GM23338 (cell line): ENCODE data around the gene NELFA. TPM values are rescaled to one million over a fixed set of nuclear protein-coding genes. Genes with fewer than 3 reads are reported as not detected.

Experiments used
- ATAC-seq: fragments of 200-7000 bp; cut with Tn5 transposase; 3 replicates; pipeline ENCODE4 v1.9.1; 2020
- DNase-seq: peaks from one replicate; pipeline ENCODE4 v3.0.0-alpha.2; 2015; ENCODE audit warnings: low spot score
- H2AFZ ChIP-seq: fragments of 200-600 bp; sonication (generic); 2 replicates; pipeline ENCODE4 v1.8.0; 2016; ENCODE audit warnings: antibody characterized with exemption, mild to moderate bottlenecking, moderate library complexity
- H3F3A ChIP-seq: fragments of 200-600 bp; sonication (generic); replicated peaks from 2 replicates; pipeline ENCODE4 v1.8.0; 2017; ENCODE audit warnings: antibody characterized with exemption, mixed run types, low read depth
- H3K27ac ChIP-seq: fragments of 200-600 bp; sonication (generic); 2 replicates; pipeline ENCODE4 v1.6.1; 2016; ENCODE audit warnings: low read depth
- H3K27me3 ChIP-seq: fragments of 200-600 bp; sonication (generic); 2 replicates; pipeline ENCODE4 v1.8.0; 2016; ENCODE audit warnings: mild to moderate bottlenecking, mixed run types, moderate library complexity; ENCODE audit not compliant: insufficient read depth
- H3K36me3 ChIP-seq: fragments of 200-600 bp; sonication (generic); 2 replicates; pipeline ENCODE4 v1.8.0; 2016; ENCODE audit warnings: mild to moderate bottlenecking; ENCODE audit not compliant: insufficient read depth
- H3K4me1 ChIP-seq: fragments of 200-600 bp; sonication (generic); 2 replicates; pipeline ENCODE4 v1.8.0; 2016; ENCODE audit warnings: mild to moderate bottlenecking, moderate library complexity; ENCODE audit not compliant: insufficient read depth
- H3K4me2 ChIP-seq: fragments of 200-600 bp; sonication (generic); 2 replicates; pipeline ENCODE4 v1.7.1; 2017; ENCODE audit warnings: mixed run types
- H3K4me3 ChIP-seq: fragments of 200-600 bp; sonication (generic); 2 replicates; pipeline ENCODE4 v1.6.1; 2016; ENCODE audit warnings: mixed run types
- H3K79me2 ChIP-seq: fragments of 200-600 bp; sonication (generic); replicated peaks from 2 replicates; pipeline ENCODE4 v1.8.0; 2017; ENCODE audit warnings: mild to moderate bottlenecking; ENCODE audit not compliant: insufficient read depth
- H3K9me2 ChIP-seq: fragments of 200-600 bp; sonication (generic); 2 replicates; pipeline ENCODE4 v1.8.0; 2017; ENCODE audit not compliant: insufficient read depth
- H4K20me1 ChIP-seq: fragments of 200-600 bp; sonication (generic); replicated peaks from 2 replicates; pipeline ENCODE4 v1.8.0; 2017; ENCODE audit warnings: mild to moderate bottlenecking; ENCODE audit not compliant: insufficient read depth
- H3K27ac Mint-ChIP-seq: 2 replicates; pipeline ENCODE4 v1.8.0; 2020; ENCODE audit warnings: inconsistent platforms, mild to moderate bottlenecking, moderate library complexity, mixed read lengths
- H3K27me3 Mint-ChIP-seq: 3 replicates; pipeline ENCODE4 v1.8.0; 2022; ENCODE audit warnings: low read depth, mild to moderate bottlenecking, moderate library complexity, mixed read lengths, inconsistent platforms; ENCODE audit not compliant: insufficient read depth, poor library complexity
- H3K36me3 Mint-ChIP-seq: 3 replicates; pipeline ENCODE4 v1.8.0; 2021; ENCODE audit warnings: low read depth, mild to moderate bottlenecking, inconsistent platforms, moderate library complexity, mixed read lengths
- H3K4me1 Mint-ChIP-seq: 3 replicates; pipeline ENCODE4 v1.8.0; 2020; ENCODE audit warnings: mild to moderate bottlenecking, inconsistent platforms, mixed read lengths
- H3K4me3 Mint-ChIP-seq: 3 replicates; pipeline ENCODE4 v1.8.0; 2021; ENCODE audit warnings: moderate library complexity, mild to moderate bottlenecking, inconsistent platforms, mixed read lengths
- H3K9me3 Mint-ChIP-seq: 3 replicates; pipeline ENCODE4 v1.8.0; 2020; ENCODE audit warnings: moderate library complexity, mild to moderate bottlenecking, inconsistent platforms, mixed read lengths
- EZH2phosphoT487 ChIP-seq: fragments of 200-600 bp; sonication (generic); IDR thresholded peaks from one replicate; pipeline ENCODE4 v1.8.1; 2018; ENCODE audit warnings: antibody characterized with exemption; ENCODE audit not compliant: unreplicated experiment
- JUNB ChIP-seq: IDR thresholded peaks from one replicate; pipeline ENCODE4 v1.6.1; 2016; ENCODE audit warnings: antibody characterized with exemption; ENCODE audit not compliant: unreplicated experiment
- NANOG ChIP-seq: IDR thresholded peaks from 2 replicates; pipeline ENCODE4 v1.6.1; 2016; ENCODE audit warnings: antibody characterized with exemption, borderline replicate concordance
- STAT1 ChIP-seq: IDR thresholded peaks from one replicate; pipeline ENCODE4 v1.6.1; 2016; ENCODE audit warnings: antibody characterized with exemption; ENCODE audit not compliant: unreplicated experiment
- ZNF114 ChIP-seq: fragments of 250-450 bp; sonication (Bioruptor Pico); IDR thresholded peaks from 2 replicates; pipeline ENCODE4 v1.5.0; 2020; ENCODE audit warnings: mild to moderate bottlenecking, moderate library complexity
- ZNF331 ChIP-seq: fragments of 250-450 bp; sonication (Bioruptor Pico); IDR thresholded peaks from 2 replicates; pipeline ENCODE4 v1.5.0; 2020; ENCODE audit warnings: low read depth, mild to moderate bottlenecking, moderate library complexity
- ZNF462 ChIP-seq: fragments of 250-450 bp; sonication (Bioruptor Pico); IDR thresholded peaks from 2 replicates; pipeline ENCODE4 v1.5.0; 2020; ENCODE audit warnings: mild to moderate bottlenecking, moderate library complexity
- polyA plus RNA-seq: library from polyadenylated mRNA; unstranded; fragments of >200 nt; fragmentation: Nextera tagmentation; extraction: Ambion mirVana; gene quantifications from 2 replicates; pipeline ENCODE4 v1.2.1, GENCODE V29; 2016
- total RNA-seq: library from RNA; depleted of rRNA; stranded (reverse); fragments of >200 nt; shearing (Covaris generic); gene quantifications from 2 replicates; pipeline ENCODE4 v1.2.3, GENCODE V29; 2014

Gene NELFA
- total and polyA plus RNA-seq, 2 experiments from 2014 or later = 62.8 to 63.3 TPM

DNA sequence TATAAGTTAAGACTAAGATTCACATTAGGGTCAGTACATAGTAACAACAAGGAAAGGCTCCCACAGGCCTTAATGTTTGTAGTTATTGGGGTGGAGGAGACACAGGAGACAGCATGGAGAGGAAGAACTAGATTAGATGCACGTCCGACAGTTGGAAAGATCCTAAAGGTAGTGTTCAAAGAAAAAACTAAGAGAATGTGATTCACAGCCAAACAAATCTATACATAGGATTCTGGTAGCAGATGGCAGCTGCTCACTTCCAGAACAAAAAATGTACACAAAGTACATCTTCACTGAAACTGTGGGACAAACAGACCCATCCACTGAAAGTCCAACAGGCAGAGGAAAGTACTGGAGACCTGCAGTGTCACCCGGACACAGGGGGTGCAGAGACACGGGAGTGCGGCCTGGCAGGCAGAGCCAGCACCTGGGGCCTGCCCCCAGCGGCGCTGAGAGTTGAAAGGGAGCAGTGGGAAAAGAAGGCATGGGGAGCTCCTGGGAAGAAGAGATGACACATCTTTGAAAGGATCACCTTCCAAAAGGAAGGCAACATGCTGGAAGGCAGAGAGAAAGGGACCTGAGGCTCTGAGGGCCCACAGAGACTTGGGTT is 40.0 kb downstream of the NELFA start (continued):
- no peak for TF ChIP-seq ZNF462
- TF ChIP-seq ZNF114 (CRISPR knock-in tag) = no peak
- no peak for TF ChIP-seq JUNB
- TF ChIP-seq STAT1 = no peak
- TF ChIP-seq ZNF331 (CRISPR knock-in tag) = no peak
- no peak for TF ChIP-seq EZH2phosphoT487

GRCh38 chr4:1967512-1968149 is 41.1 kb downstream of the NELFA start:
- H3K36me3 Mint-ChIP-seq = peaks cover 28% of the 10 kb centered on the region
- no peaks in the 10 kb centered on the region; the same call in 2 of the 3 replicates for H3K9me3 Mint-ChIP-seq
- no peaks in the 10 kb centered on the region for H3K4me1 ChIP-seq
- no peaks in the 10 kb centered on the region for H3K36me3 ChIP-seq
- no peak overlapping the region for H3K4me3 ChIP-seq
- H3K4me1 Mint-ChIP-seq = peaks cover 4% of the 10 kb centered on the region
- no peak for TF ChIP-seq NANOG
- DNase-seq (no peak), ATAC-seq (no peak)
- H3K27me3 ChIP-seq = no peaks in the 10 kb centered on the region
- peaks cover 5% of the 10 kb centered on the region; the same call in 1 of the 2 replicates for H3F3A ChIP-seq
- H3K79me2 ChIP-seq = no peaks in the 10 kb centered on the region
- no peaks in the 10 kb centered on the region for H3K9me2 ChIP-seq
- H3K27ac Mint-ChIP-seq = no peak overlapping the region
- H3K27ac ChIP-seq = no peak overlapping the region
- no peak overlapping the region for H3K4me2 ChIP-seq
- H3K27me3 Mint-ChIP-seq = peaks cover 14% of the 10 kb centered on the region
- H3K4me3 Mint-ChIP-seq = no peak overlapping the region
- no peak overlapping the region for H2AFZ ChIP-seq
- H4K20me1 ChIP-seq = peaks cover 12% of the 10 kb centered on the region
